Testis (tissue), 2 donors: ENCODE measurements around the gene PAK6.

ENCODE experiments used
- POLR2A ChIP-seq: fragments of 450-650 bp; IDR thresholded peaks from one replicate; pipeline ENCODE4 v1.6.1; 2017; ENCODE audit warnings: antibody characterized with exemption, mild to moderate bottlenecking, moderate library complexity
- TF ChIP-seq, protein P1 (sequence below), 3 experiments: fragments of 450-650 bp in 2 of 3; fragments of 200-600 bp in 1 of 3; sonication (generic) in 1 of 3; IDR thresholded peaks; one replicate each; pipeline ENCODE4 v1.5.1; 2016 to 2019; ENCODE audit warnings: antibody characterized with exemption in 3 of 3, mild to moderate bottlenecking in 2 of 3, moderate library complexity in 1 of 3

DNA sequence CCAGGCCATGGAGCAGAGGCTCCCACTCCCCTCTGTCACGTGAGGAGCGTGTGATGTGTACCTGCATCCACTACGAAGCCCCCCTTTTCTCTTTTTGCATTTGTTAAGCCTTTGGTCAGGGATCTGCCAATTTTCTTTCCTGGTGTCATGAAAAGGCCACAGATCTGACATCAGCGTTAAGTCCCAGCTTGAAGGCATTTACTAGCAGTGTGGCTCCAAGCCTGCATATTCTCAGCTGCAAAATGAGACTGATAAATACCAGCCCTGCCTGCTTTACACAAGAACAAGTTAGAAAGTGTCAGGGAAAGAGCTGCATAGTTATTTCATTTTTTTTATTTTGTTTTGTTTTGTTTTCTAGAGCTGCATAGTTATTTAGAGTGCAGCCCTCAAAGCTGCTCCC lies 46.3 kb downstream of the PAK6 start:
- TF ChIP-seq, protein P1, sequence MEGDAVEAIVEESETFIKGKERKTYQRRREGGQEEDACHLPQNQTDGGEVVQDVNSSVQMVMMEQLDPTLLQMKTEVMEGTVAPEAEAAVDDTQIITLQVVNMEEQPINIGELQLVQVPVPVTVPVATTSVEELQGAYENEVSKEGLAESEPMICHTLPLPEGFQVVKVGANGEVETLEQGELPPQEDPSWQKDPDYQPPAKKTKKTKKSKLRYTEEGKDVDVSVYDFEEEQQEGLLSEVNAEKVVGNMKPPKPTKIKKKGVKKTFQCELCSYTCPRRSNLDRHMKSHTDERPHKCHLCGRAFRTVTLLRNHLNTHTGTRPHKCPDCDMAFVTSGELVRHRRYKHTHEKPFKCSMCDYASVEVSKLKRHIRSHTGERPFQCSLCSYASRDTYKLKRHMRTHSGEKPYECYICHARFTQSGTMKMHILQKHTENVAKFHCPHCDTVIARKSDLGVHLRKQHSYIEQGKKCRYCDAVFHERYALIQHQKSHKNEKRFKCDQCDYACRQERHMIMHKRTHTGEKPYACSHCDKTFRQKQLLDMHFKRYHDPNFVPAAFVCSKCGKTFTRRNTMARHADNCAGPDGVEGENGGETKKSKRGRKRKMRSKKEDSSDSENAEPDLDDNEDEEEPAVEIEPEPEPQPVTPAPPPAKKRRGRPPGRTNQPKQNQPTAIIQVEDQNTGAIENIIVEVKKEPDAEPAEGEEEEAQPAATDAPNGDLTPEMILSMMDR (IDR thresholded peaks at IDR 0.05): no peak
- TF ChIP-seq POLR2A: no peak
